Testis (tissue), 3 donors: ENCODE measurements around the gene SDK1. TPM values are rescaled to one million over a fixed set of nuclear protein-coding genes. Genes with fewer than 3 reads are reported as not detected.

Experiments used
- DNase-seq: peaks from one replicate; pipeline ENCODE4 v3.0.0-alpha.2; 2019
- H3K27ac ChIP-seq, 2 donors: fragments of 200-600 bp; sonication (generic); one replicate each; pipeline ENCODE4 v1.5.1; 2019
- H3K27me3 ChIP-seq: fragments of 200-600 bp; sonication (generic); one replicate; pipeline ENCODE4 v1.5.1; 2019
- H3K36me3 ChIP-seq: fragments of 200-600 bp; sonication (generic); one replicate; pipeline ENCODE4 v1.5.1; 2017; ENCODE audit warnings: low read depth; ENCODE audit errors: missing control alignments
- H3K4me1 ChIP-seq: fragments of 200-600 bp; sonication (generic); one replicate; pipeline ENCODE4 v1.5.1; 2019
- H3K4me3 ChIP-seq, 2 donors: fragments of 200-600 bp; sonication (generic); one replicate each; pipeline ENCODE4 v1.5.1; 2017 to 2019
- H3K9me3 ChIP-seq: fragments of 200-600 bp; sonication (generic); one replicate; pipeline ENCODE4 v1.5.1; 2017
- CTCF ChIP-seq, 3 experiments: fragments of 450-650 bp in 2 of 3; fragments of 200-600 bp in 1 of 3; sonication (generic) in 1 of 3; IDR thresholded peaks; one replicate each; pipeline ENCODE4 v1.5.1; 2016 to 2019; ENCODE audit warnings: antibody characterized with exemption in 3 of 3, mild to moderate bottlenecking in 2 of 3, moderate library complexity in 1 of 3
- POLR2A ChIP-seq: fragments of 450-650 bp; IDR thresholded peaks from one replicate; pipeline ENCODE4 v1.6.1; 2017; ENCODE audit warnings: antibody characterized with exemption, mild to moderate bottlenecking, moderate library complexity
- WGBS, 2 donors: methylation state at CpG; one replicate each; pipeline ENCODE4 v1.1.5; 2018; 5-methylcytosine and 5-hydroxymethylcytosine counted together
- intact Hi-C: fragments of 100-400 bp; cut with DNase I; formaldehyde crosslinking; loops from one replicate; pipeline ENCODE4 v1.15.1; 2023; ENCODE audit warnings: low total_unique reads
- polyA plus RNA-seq: library from polyadenylated mRNA; stranded (reverse); fragments of 350-450 nt; fragmentation: Illumina TruSeq; extraction: RNeasy Lipid Tissue Mini Kit (QIAGEN cat#74804); gene quantifications from one replicate; pipeline ENCODE4 v1.2.3, GENCODE V29; 2014; ENCODE audit warnings: low read depth, low replicate concordance; ENCODE audit not compliant: insufficient read depth
- total RNA-seq, 2 donors: library from RNA; depleted of rRNA; stranded (reverse); fragments of >200 nt; gene quantifications; one replicate each; pipeline ENCODE4 v1.2.3, GENCODE V29; 2016

Gene SDK1
- total and polyA plus RNA-seq, 3 donors from 2014 or later = 20.0 to 36.2 (median 24.9) TPM

GRCh38 chr7:3995187-3995586 lies 694.1 kb downstream of the SDK1 start:
- 73 to 77% methylated on average over 7 of the region's 7 CpGs for WGBS, 2 donors

GRCh38 chr7:3998060-3998459 lies 697.0 kb downstream of the SDK1 start:
- intact Hi-C loops = no loop called here
- DNase-seq = no peak
- TF ChIP-seq CTCF (IDR thresholded peaks at IDR 0.05) (no peak), POLR2A (no peak)
- WGBS, 2 donors = 83 to 86% methylated on average over 2 to 11 of the region's 11 CpGs
- Histone ChIP-seq H3K4me3 (no peak overlapping the region), H3K4me1 (no peaks in the 10 kb centered on the region), H3K9me3 (no peaks in the 10 kb centered on the region), H3K27me3 (no peaks in the 10 kb centered on the region), H3K36me3 (no peaks in the 10 kb centered on the region), H3K27ac (no peak overlapping the region)

More at GRCh38 chr7:3995187-3995586, 694.1 kb downstream of the SDK1 start:
- H3K36me3 ChIP-seq = no peaks in the 10 kb centered on the region
- H3K9me3 ChIP-seq = no peaks in the 10 kb centered on the region
- intact Hi-C loops = no loop called here
- no peak overlapping the region for H3K27ac ChIP-seq
- no peak overlapping the region for H3K4me3 ChIP-seq
- no peak for DNase-seq
- H3K4me1 ChIP-seq = no peaks in the 10 kb centered on the region
- TF ChIP-seq POLR2A (no peak), CTCF (IDR thresholded peaks at IDR 0.05) (no peak)
- no peaks in the 10 kb centered on the region for H3K27me3 ChIP-seq

GRCh38 chr7:4000139-4000538 lies 699.1 kb downstream of the SDK1 start:
- no peak for DNase-seq
- intact Hi-C loops = no loop called here

GRCh38 chr7:4000934-4001333 lies 699.9 kb downstream of the SDK1 start:
- no peaks in the 10 kb centered on the region for H3K4me1 ChIP-seq
- intact Hi-C loops = no loop called here
- H3K36me3 ChIP-seq = no peaks in the 10 kb centered on the region
- H3K27ac ChIP-seq = no peak overlapping the region
- WGBS, 2 donors = 84 to 94% methylated on average over 3 to 8 of the region's 8 CpGs
- H3K27me3 ChIP-seq = no peaks in the 10 kb centered on the region
- TF ChIP-seq CTCF (IDR thresholded peaks at IDR 0.05) = no peak
- TF ChIP-seq POLR2A = no peak
- H3K4me3 ChIP-seq = no peak overlapping the region
- no peak for DNase-seq
- H3K9me3 ChIP-seq = no peaks in the 10 kb centered on the region

More at GRCh38 chr7:4000139-4000538, 699.1 kb downstream of the SDK1 start:
- no peaks in the 10 kb centered on the region for H3K27me3 ChIP-seq
- H3K4me3 ChIP-seq = no peak overlapping the region
- 75 to 81% methylated on average over 8 of the region's 8 CpGs for WGBS, 2 donors
- no peaks in the 10 kb centered on the region for H3K36me3 ChIP-seq
- no peak overlapping the region for H3K27ac ChIP-seq
- H3K4me1 ChIP-seq = no peaks in the 10 kb centered on the region
- TF ChIP-seq CTCF (IDR thresholded peaks at IDR 0.05) = no peak
- H3K9me3 ChIP-seq = no peaks in the 10 kb centered on the region

- Histone ChIP-seq H3K27ac (no peak overlapping the region), H3K36me3 (no peaks in the 10 kb centered on the region), H3K4me3 (no peak overlapping the region), H3K9me3 (no peaks in the 10 kb centered on the region), H3K27me3 (no peaks in the 10 kb centered on the region), H3K4me1 (no peaks in the 10 kb centered on the region)
- no peak for TF ChIP-seq POLR2A
- TF ChIP-seq CTCF (IDR thresholded peaks at IDR 0.05) = no peak
- intact Hi-C loops = no loop called here
- 75 to 88% methylated on average over 4 of the region's 4 CpGs for WGBS, 2 donors
- no peak for DNase-seq
These were observed 700.7 kb downstream of the SDK1 start for GRCh38 chr7:4001742-4002141.
